ENCODE results near the gene TRIP12.
"Not testable (repeated sequence)": the region's sequence is repeated elsewhere in the genome, so short reads cannot be mapped to it uniquely, and the experiment has no call there.

Gene TRIP12

DNA sequence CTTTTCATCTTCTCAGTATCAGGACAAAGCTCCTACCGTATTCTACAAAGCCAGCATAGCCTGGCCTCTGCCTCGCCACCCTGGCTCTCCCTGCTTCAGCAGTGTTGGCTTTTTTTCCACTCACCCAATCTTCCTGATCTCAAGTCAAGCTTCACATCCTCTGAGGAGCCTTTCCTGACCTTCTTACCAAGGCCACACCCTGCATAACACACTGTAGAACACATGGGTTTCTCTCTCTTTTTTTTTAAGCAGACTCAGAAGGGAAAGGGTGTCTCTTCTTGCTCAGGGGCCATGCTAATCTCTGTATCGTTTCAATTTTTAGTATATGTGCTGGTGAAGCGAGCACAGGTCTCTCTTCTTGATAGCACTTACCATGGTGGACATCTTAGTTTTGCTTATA is 15.7 kb upstream of the TRIP12 start:
- Histone ChIP-seq H3K4me3 (ENCODE audit: low read length) (no peak overlapping the region), H3K9ac (ENCODE audit: low read length) (no peak overlapping the region), H3K36me3 (ENCODE audit: control insufficient read depth, insufficient read depth, low read length) (no peaks in the 10 kb centered on the region), H3K27ac (ENCODE audit: low read depth, low read length) (no peak overlapping the region), H3K4me1 (ENCODE audit: control insufficient read depth, insufficient read depth, low read length) (no peaks in the 10 kb centered on the region), H3K27me3 (ENCODE audit: control insufficient read depth, insufficient read depth, low read length) (no peaks in the 10 kb centered on the region)

DNA sequence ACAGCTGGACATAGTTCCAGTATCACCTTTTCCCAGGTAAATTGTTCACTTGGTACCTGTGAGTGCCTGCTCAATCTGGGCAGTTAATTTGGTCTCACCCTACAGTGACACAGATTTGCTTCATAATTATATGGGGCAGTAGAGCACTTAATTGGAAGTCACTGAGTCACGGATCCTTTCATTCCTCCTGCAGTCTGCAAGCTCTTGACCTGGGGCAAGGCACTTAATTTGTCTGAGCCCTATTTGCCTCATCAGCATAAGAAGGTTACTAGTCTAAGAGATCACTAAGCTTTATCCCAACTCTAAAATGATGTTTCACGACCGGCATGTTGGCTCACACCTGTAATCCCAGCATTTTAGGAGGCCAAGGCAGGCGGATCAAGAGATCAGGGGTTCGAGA is 9.4 kb upstream of the TRIP12 start:
- H3K36me3 ChIP-seq (ENCODE audit: control insufficient read depth, insufficient read depth, low read length), result no peaks in the 10 kb centered on the region
- no peaks in the 10 kb centered on the region for H3K4me1 ChIP-seq (ENCODE audit: control insufficient read depth, insufficient read depth, low read length)
- H3K27me3 ChIP-seq (ENCODE audit: control insufficient read depth, insufficient read depth, low read length), result no peaks in the 10 kb centered on the region
- H3K9ac ChIP-seq (ENCODE audit: low read length), result no peak overlapping the region
- H3K27ac ChIP-seq (ENCODE audit: low read depth, low read length), result no peak overlapping the region
- H3K4me3 ChIP-seq (ENCODE audit: low read length), result no peak overlapping the region

DNA sequence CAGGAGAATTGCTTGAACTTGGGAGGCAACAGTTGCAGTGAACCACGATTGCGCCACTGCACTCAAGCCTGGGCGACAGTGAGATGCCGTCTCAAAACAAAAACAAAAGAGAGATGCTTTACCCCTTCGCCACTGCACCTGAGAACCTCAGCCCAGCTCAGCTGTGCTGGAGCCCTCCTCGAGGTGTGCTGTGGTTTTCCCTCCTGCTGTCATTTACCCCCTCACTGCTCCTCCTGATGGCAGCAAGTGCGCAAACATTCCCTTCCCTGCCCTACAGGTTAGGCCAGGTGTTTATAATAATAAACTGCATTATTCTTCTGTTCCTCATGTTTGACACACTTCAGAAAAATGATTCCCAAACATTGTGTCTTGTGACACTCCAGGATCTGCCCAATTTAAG is 8.8 kb upstream of the TRIP12 start:
- H3K4me3 ChIP-seq (ENCODE audit: low read length), result no peak overlapping the region
- H3K4me1 ChIP-seq (ENCODE audit: control insufficient read depth, insufficient read depth, low read length), result no peaks in the 10 kb centered on the region
- no peaks in the 10 kb centered on the region for H3K27me3 ChIP-seq (ENCODE audit: control insufficient read depth, insufficient read depth, low read length)
- no peak overlapping the region for H3K9ac ChIP-seq (ENCODE audit: low read length)
- H3K36me3 ChIP-seq (ENCODE audit: control insufficient read depth, insufficient read depth, low read length), result no peaks in the 10 kb centered on the region
- H3K27ac ChIP-seq (ENCODE audit: low read depth, low read length), result no peak overlapping the region

DNA sequence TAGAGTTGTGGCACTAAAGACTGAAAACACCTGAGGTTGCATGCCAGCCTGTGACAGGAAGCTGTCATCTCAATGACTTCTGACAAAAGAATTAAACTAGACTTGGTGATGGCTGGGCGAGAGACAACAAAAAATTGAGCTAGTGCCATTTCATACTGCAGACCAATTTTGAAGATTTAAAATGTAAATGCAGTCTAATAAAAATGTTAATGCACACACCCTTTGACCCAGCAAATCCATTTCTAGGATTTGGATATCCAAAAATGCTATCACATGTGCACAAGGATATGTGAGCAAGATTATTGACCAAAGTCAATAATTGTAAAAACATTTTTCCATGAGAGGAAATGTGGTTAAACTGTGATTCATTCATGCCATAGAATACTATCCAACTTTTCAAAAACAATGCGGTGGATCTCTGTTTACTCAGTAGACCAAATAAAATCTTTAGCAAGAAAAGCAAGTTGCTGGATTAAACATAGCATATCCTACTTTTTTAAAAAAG is 6.1 kb upstream of the TRIP12 start:
- H3K9ac ChIP-seq (ENCODE audit: low read length), result no peak overlapping the region
- H3K27ac ChIP-seq (ENCODE audit: low read depth, low read length), result no peak overlapping the region
- peaks cover 4% of the 10 kb centered on the region for H3K4me1 ChIP-seq (ENCODE audit: control insufficient read depth, insufficient read depth, low read length)
- no peaks in the 10 kb centered on the region for H3K36me3 ChIP-seq (ENCODE audit: control insufficient read depth, insufficient read depth, low read length)
- H3K4me3 ChIP-seq (ENCODE audit: low read length), result no peak overlapping the region
- no peaks in the 10 kb centered on the region for H3K27me3 ChIP-seq (ENCODE audit: control insufficient read depth, insufficient read depth, low read length)

DNA sequence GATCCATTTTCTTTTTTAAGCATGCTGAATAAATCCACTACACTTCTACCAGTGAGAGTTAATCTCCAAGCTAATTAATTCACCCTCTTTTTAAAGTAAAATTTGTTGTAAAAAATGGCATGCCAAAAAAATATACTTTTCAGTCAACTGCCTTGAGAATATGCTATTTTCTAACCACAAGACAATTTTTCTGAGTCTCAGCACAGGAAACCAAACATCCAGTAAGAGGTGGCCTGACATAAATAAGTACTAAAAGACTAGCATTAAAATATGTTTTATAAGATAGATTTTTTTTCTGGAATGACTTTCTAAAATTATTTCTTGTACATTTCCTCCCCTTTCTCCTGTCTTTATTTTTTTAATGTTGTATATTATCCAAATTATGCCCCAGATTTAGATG is 3.4 kb upstream of the TRIP12 start:
- H3K27me3 ChIP-seq (ENCODE audit: control insufficient read depth, insufficient read depth, low read length), result no peaks in the 10 kb centered on the region
- no peak overlapping the region for H3K4me3 ChIP-seq (ENCODE audit: low read length)
- peaks cover 8% of the 10 kb centered on the region for H3K4me1 ChIP-seq (ENCODE audit: control insufficient read depth, insufficient read depth, low read length)
- no peaks in the 10 kb centered on the region for H3K36me3 ChIP-seq (ENCODE audit: control insufficient read depth, insufficient read depth, low read length)
- no peak overlapping the region for H3K27ac ChIP-seq (ENCODE audit: low read depth, low read length)
- no peak overlapping the region for H3K9ac ChIP-seq (ENCODE audit: low read length)

DNA sequence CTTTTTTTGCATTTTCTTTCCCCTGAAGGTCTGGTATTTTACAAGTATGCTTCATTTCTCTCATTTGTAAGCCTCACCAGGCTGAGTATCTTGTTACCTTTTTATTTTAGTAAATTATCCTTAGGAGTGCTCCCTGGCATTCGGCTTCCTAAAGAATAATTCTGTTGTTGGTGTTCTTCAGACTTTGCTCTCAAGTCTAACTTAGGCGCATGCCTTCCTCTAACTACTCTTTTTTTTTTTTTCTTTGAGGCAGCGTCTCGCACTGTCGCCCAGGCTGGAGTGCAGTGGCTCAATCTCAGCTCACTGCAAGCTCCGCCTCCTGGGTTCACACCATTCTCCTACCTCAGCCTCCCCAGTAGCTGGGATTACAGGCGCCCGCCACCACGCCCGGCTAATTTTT is 2.7 kb upstream of the TRIP12 start:
- not testable (repeated sequence) for H3K27ac ChIP-seq (ENCODE audit: low read depth, low read length); H3K9ac ChIP-seq (ENCODE audit: low read length); H3K4me3 ChIP-seq (ENCODE audit: low read length)

DNA sequence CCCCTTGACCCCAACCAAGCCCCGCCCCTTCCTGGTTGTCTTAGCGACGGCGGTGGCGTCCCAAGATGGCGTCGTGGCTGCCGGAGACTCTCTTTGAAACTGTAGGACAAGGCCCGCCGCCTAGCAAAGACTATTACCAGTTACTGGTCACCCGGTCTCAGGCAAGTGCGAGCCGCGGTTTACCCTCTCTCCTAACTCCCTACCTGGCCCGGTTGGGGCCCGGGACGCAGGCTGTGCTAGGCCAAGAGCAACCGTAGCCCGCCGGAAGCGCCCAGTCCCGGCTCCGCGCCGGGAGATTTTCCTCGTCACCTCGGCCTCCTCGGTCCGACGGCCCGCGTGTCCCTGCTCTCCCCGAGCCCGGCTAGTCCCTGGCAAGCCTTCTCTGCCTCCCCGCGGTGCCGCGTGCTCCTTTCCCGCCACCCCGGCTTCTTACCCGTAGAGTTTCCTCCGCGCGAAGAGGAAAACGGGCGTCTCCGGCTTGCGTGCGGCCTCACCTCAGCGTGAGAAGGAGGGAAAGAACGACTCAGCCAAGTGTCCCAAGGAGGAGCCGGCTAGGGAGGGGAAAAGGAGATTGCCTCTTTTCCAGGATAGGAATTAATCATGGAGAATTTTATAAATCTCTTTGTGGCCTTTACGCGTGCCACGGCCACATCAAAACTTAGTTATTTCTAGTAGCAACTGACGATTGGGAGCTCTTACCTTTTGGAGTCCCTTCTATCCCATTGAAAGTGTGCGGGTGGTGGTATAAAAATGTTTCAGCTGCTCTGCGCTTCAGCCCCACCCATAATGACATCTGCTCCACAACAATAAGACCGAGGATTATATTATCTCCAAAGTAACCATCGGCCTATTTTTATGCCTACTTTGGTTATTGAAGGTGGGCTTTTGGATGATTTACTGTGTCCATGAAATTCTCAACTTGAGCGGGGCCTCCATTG is 909 bp upstream of the TRIP12 start, which contains the start of gene FBXO36:
TSS of gene FBXO36 (plus strand) at position 55 of the 938 bp plus-strand sequence. CDS start at position 66, 11 bp downstream.
- peaks cover 11% of the 10 kb centered on the region for H3K4me1 ChIP-seq (ENCODE audit: control insufficient read depth, insufficient read depth, low read length)
- peaks cover under 1% of the 10 kb centered on the region for H3K36me3 ChIP-seq (ENCODE audit: control insufficient read depth, insufficient read depth, low read length)
- H3K4me3 ChIP-seq (ENCODE audit: low read length), result peak within 1 kb of the TSS; percentile 95
- no peaks in the 10 kb centered on the region for H3K27me3 ChIP-seq (ENCODE audit: control insufficient read depth, insufficient read depth, low read length)
- H3K9ac ChIP-seq (ENCODE audit: low read length), result peak within 1 kb of the TSS; percentile 95
- H3K27ac ChIP-seq (ENCODE audit: low read depth, low read length), result peak within 1 kb of the TSS; percentile 100

More for the DNA sequence above, 2.7 kb upstream of the TRIP12 start:
- H3K27me3 ChIP-seq (ENCODE audit: control insufficient read depth, insufficient read depth, low read length); H3K36me3 ChIP-seq (ENCODE audit: control insufficient read depth, insufficient read depth, low read length); H3K4me1 ChIP-seq (ENCODE audit: control insufficient read depth, insufficient read depth, low read length): not testable (repeated sequence)

DNA sequence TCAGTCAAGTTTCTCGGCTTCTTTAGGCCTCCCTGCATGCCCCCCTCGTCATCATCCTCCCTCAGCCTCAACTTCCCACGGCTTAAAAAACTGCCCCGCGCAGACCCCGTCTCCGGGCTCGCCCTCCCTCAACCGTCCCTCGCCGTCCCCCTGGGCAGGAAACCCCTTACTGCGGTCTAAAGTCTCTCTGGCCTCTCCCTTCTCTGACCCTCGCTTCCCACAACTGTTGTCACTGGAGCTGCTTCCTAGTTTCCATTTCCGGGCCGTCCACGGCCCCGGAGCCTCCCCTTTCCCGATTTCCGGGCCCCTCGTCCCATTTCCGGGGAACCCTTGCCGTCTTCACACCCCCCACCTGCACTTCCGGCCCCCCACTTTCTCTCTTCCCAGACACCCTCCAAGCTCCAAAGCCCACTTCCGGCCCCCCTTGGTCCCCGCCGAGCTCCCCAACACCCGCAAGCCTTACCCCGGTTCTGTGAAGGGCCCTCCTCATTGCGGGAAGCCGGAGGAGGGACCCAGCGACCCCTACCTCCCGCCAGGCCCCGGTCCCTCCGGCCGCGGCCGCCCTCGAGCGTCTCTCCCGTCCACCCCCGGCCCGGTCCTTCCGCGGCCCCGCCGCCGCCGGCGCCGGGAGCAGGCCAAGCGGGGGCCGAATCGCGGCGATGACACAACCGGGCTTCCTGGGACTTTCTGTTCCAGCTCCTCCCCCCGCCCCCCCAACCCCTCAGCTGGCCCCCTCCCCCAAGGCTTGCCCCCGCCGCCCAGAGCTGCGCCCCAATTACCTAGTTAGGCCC is 513 bp downstream of the TRIP12 start:
- Histone ChIP-seq H3K4me1 (ENCODE audit: control insufficient read depth, insufficient read depth, low read length) (peaks cover 11% of the 10 kb centered on the region), H3K36me3 (ENCODE audit: control insufficient read depth, insufficient read depth, low read length) (peaks cover 4% of the 10 kb centered on the region), H3K4me3 (ENCODE audit: low read length) (peak overlapping the region; percentile 95), H3K27me3 (ENCODE audit: control insufficient read depth, insufficient read depth, low read length) (no peaks in the 10 kb centered on the region), H3K27ac (ENCODE audit: low read depth, low read length) (peak overlapping the region; percentile 100), H3K9ac (ENCODE audit: low read length) (peak overlapping the region; percentile 95)

DNA sequence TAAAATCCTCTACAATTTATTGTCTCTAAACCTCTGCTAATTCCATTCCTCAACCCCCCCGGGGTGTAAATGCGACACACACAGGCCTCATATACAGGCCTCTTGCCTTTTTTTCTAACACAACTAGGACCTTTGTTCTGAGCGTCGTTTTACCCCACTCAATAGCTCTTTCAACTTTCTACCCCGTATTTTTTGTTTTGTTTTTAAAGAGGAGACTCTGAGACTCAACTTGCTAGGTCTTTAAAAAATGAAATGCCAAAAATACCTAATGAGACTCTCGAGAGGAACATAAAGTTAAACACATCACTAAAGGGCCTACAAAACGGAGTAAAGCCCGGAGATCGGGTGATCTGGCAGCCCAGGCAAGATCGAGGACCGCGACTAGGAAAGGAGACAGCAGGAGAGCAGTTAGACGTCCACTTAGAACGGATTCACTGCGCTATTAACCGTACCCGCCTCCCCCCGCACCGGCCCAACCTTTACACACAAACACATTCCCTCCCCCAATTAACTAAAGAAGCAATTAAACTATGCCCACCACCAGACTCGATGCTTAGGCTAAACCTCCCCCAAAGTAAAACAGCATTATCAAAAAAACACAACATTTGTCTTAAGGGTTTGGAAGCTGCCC is 1.7 kb downstream of the TRIP12 start:
- peaks cover 11% of the 10 kb centered on the region for H3K4me1 ChIP-seq (ENCODE audit: control insufficient read depth, insufficient read depth, low read length)
- peak overlapping the region; percentile 95 for H3K4me3 ChIP-seq (ENCODE audit: low read length)

DNA sequence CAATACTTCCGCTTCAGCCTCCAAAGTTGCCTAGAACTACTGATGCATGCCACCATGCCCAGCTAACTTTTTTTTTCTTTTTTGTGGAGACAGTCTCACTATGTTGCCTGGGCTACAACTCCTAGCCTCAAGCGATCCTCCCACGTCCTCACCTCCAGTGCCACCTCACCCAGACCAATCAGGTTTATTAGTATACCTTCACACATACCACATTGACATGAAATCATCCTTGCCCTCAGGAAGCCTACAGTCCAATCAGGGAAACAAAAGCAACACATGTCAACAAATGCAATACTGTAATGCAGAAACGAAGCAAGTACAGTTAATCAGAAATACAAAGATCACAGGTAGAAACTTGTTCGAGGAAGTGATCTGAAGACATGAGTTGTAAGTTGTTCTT is 4.0 kb downstream of the TRIP12 start:
- peaks cover 4% of the 10 kb centered on the region for H3K36me3 ChIP-seq (ENCODE audit: control insufficient read depth, insufficient read depth, low read length)
- H3K27me3 ChIP-seq (ENCODE audit: control insufficient read depth, insufficient read depth, low read length), result no peaks in the 10 kb centered on the region
- H3K4me1 ChIP-seq (ENCODE audit: control insufficient read depth, insufficient read depth, low read length), result peaks cover 7% of the 10 kb centered on the region

More for the DNA sequence above, 1.7 kb downstream of the TRIP12 start:
- peak overlapping the region; percentile 100 for H3K27ac ChIP-seq (ENCODE audit: low read depth, low read length)
- H3K27me3 ChIP-seq (ENCODE audit: control insufficient read depth, insufficient read depth, low read length), result no peaks in the 10 kb centered on the region
- H3K9ac ChIP-seq (ENCODE audit: low read length), result no peak overlapping the region
- peaks cover 4% of the 10 kb centered on the region for H3K36me3 ChIP-seq (ENCODE audit: control insufficient read depth, insufficient read depth, low read length)

DNA sequence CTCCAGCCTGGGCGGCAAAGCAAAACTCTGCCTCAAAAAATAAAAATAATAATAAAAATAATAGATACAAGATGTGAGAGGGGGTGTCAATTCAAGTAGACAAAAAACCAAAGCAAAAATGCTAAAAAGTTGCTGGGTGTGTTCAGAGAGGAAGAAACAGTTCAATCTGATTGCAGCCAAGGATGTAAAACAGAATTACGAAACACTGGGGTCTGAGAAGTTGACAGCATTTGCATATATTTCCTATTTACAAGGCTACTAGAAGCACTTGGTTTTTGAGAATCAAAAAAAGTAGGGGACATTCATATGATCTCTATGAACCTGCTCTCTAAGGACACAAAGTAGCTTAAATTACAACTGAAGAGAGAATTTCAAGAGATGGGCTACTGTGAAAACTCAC is 7.6 kb downstream of the TRIP12 start:
- H3K27ac ChIP-seq (ENCODE audit: low read depth, low read length), result no peak overlapping the region
- H3K9ac ChIP-seq (ENCODE audit: low read length), result no peak overlapping the region
- peaks cover 5% of the 10 kb centered on the region for H3K4me1 ChIP-seq (ENCODE audit: control insufficient read depth, insufficient read depth, low read length)
- no peaks in the 10 kb centered on the region for H3K27me3 ChIP-seq (ENCODE audit: control insufficient read depth, insufficient read depth, low read length)
- H3K4me3 ChIP-seq (ENCODE audit: low read length), result no peak overlapping the region
- H3K36me3 ChIP-seq (ENCODE audit: control insufficient read depth, insufficient read depth, low read length), result peaks cover 4% of the 10 kb centered on the region

More for the DNA sequence above, 4.0 kb downstream of the TRIP12 start:
- H3K27ac ChIP-seq (ENCODE audit: low read depth, low read length), result no peak overlapping the region
- no peak overlapping the region for H3K4me3 ChIP-seq (ENCODE audit: low read length)
- no peak overlapping the region for H3K9ac ChIP-seq (ENCODE audit: low read length)

DNA sequence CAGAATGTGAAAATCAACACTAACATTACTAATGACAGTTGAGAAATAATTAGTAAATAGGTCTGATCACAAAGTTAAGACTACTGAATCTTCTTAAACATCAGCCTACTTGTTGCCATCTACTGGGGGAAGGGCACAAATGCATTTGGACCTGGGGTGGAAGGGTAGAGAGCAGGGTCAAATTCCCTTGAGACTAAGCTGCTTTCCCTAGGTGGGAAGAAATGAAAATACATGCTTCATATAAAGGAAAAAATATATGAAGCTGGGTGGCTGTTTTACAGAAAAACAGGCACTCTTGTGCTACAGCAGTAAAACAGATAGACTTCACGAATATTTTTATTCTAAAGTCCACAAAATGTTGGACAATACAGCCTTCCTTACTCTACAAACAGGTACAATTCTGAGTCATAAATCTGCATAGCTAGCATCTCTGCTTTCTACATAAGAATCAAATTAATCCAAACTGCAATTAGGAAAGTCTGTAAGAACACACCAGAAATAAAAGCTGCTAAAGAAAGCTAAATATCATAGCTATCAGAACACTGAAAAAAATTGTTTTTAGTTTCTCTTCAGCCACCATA is 10.9 kb downstream of the TRIP12 start:
- peaks cover 5% of the 10 kb centered on the region for H3K4me1 ChIP-seq (ENCODE audit: control insufficient read depth, insufficient read depth, low read length)
- H3K36me3 ChIP-seq (ENCODE audit: control insufficient read depth, insufficient read depth, low read length), result no peaks in the 10 kb centered on the region
- H3K27me3 ChIP-seq (ENCODE audit: control insufficient read depth, insufficient read depth, low read length), result no peaks in the 10 kb centered on the region
- no peak overlapping the region for H3K9ac ChIP-seq (ENCODE audit: low read length)
- H3K27ac ChIP-seq (ENCODE audit: low read depth, low read length), result no peak overlapping the region
- no peak overlapping the region for H3K4me3 ChIP-seq (ENCODE audit: low read length)
